Fibroblast of gingiva (primary cell): ENCODE results near the gene C1QTNF1.
"Not testable (repeated sequence)": the region's sequence is repeated elsewhere in the genome, so short reads cannot be mapped to it uniquely, and the experiment has no call there.

Experiments used
- DNase-seq: peaks from one replicate; pipeline ENCODE4 v3.0.0-alpha.2; 2011; ENCODE audit warnings: low read depth

The C1QTNF1 gene

DNA sequence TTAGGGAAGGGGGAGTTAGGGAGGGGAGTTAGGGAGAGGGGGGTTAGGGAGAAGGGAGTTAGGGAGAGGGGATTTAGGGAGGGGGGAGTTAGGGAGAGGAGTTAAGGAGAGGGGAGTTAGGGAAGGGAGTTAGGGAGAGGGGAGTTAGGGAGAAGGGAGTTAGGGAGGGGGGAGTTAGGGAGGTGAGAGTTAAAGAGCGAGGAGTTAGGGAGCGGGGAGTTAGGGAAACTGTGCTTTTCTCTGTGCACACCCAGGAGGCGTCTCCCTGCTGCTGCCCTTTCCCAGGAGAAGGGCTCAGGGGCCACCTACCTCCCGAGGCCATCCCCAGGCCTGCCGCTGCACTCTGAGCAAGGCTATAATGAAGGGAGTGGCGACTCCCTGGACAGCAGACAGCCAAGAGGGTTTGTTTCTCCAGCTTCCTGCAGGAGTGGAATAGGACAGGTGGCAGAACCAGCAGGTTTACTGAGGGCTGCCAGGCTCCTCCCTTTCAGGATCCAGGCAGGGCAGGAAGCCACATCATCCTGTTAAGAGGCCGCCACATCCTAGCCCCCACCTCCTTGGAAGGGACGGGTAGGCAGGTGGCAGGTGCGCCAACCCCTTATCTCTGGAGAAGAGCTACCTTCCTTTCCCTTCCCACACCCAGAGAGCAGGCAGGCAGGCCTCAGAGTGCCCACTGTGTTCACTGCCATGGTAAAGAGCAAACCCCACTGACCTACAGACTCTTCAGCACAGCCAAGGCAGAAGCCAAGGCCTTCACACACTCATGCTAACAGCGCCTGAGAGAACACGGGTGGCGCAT is 18.7 kb upstream of the C1QTNF1 start:
- no peak for DNase-seq

DNA sequence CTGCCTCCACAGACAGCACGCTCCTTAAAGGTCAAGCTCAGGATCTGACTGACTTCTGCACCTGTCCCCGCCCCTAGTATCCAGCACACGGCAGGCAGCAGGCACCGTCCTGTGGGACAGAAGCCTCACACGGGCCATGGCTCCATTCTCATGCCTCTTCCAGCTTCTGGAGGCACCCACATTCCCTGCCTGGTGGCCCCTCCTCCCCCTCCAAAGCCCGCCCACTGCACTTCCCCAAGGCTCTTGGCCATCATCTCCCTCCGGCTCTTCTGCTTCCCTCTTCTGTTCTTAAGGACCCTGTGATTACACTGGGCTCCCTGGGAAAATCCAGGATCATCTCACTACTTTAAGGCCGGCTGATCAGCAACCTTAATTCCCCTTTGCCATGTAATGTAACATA is 17.9 kb upstream of the C1QTNF1 start:
- no peak for DNase-seq

DNA sequence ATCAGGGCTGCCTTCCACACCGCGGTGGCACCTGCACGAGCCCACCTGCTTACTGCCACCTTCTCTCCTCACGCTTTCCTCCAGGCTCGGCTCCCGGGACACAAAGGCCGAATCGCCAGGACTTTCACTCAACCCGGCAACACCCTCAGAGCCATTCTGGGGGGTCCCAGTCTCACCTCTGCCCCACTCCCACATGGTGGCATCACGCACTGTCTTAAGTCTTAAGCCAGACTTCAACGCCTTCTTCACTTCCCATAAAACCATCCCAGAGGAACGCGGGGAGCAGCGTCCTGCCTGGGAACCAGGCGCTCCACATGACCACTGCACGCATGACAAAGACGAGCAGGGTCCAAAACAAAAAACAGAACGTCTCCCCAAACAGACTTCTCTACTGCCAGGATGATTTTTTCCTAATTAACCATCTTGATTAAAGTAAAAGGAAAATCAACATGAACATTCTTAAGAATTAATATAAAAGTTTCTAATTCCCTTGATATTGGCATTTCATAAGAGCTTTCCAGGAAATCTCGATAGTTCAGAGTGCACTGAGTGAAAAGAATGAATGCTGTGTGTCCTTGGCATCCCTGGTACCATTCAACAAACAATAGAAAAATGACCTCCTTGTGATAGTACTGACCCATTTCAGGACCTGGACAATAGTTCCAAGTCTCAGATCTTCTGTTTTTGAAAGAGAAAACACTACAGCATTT is 17.0 kb upstream of the C1QTNF1 start:
- DNase-seq: no peak

DNA sequence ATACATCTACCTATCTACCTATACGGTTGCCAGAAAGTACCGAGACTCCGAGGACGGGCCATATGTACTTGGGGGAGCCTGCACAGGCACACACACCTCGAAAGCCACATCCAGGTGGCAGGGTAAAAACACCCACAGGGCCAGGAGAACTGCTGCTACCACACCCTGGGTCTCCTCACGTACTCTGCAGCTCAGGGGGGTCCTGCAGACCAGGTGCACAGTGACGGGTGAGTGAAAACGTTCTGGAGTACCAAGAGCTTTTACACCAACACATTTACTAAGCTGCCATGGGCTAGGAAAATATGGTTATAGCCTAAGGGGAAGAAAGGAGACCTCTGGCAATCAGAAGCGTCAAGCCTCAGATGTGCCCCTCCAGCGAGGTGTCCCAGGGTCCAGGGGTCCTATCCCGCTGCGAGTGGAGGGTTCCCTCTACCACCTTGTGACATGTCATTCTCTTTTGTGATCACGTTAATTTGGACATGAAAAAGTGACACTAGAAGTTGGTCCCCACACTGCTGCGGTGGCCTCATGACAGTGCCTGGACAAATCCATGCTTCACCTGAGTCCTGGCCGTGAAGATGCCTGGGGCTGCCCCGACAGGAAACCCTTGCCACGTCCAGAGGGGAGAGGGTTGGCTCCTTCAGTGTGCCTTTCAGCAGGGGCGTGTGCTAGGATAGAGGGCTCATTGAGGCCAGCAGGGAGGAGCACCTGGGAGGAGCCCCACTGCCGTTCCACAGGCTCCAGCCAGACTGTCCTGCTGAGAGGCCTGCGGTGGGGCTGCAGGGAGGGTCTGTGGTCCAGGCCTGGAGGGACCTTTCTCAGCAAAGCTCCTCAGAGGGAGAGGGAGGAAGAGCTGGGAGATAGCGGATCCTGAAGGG is 16.2 kb upstream of the C1QTNF1 start:
- DNase-seq: no peak

DNA sequence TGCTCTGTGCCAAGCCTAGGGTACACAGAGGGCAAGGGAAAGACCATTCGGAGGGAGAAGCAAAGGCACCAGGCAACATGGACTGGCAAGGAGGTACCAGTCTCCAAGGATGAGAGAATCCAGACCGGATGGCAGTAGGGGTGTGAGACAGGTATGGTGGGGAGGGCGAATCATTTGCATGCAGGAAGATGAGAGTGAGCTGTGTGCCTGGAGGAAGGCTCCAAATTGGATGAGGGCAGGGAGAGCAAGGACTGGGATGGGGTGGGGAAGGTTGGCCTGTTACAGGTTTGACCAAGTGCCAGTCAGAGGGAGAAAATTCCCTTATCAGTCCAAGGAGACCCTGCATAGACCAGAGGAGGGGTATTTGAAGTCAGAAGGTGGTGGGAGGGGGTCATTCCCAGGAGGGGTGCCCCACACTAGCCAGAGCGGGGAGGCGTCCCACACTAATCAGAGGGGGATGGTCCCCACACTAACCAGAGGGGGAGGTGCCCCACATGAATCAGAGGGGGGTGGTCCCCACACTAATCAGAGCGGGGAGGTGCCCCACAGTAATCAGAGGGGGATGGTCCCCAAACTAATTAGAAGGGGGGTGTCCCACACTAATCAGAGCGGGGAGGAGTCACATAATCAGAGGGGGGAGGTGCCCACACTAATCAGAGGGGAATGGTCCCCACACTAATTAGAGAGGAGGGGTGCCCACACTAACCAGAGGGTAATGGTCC is 15.1 kb upstream of the C1QTNF1 start:
- no peak for DNase-seq

DNA sequence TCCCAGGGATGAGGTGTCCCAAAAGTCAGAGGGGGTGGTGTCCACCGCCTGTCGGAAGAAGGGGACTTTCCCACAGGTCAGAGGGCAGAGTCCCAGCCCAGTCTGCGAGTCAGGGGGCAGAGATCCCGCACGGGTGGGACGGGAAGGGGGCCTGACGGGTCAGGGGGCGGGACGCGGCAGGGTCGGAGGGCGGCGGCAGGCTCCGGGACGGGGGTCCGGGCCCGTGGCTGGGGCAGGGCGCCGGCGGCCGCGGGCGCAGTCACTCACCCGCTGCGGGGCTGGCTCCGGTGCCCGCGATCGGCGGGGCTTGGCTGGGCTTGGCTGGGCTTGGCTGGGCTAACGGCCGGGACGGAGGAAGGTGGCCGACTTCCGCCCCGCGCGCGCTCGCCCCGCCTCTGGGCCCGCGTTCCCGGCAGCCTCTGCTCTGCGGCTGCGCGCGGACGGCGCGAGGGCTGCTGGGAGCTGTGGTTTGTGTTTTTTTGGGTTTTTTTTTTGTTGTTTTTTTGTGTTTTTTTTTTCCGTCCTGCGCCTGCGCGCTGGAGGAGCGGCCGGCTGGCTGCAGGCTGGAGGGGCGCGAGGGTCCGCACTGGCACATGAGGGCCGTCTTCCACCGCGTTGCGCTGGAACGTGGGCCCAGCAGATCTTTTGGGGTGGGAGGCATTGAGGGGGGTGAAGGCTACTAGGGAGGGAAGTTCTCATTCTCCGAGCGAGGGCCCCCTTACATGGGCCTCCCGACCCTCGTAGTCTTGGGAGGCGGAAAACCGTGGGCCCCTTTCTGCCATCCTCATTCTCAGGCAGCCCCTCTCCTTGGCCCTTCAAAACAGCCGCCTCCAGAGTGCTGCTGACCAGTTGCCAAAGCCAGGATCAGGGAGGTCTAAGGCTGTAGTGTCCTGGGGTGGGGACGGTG is 14.3 kb upstream of the C1QTNF1 start, which contains the start of gene CANT1:
Gene CANT1 (minus strand): TSS at position 368 of the 907 bp plus-strand sequence. CDS start 12,142 bp downstream, outside the sequence.
- peak; percentile 84 for DNase-seq

DNA sequence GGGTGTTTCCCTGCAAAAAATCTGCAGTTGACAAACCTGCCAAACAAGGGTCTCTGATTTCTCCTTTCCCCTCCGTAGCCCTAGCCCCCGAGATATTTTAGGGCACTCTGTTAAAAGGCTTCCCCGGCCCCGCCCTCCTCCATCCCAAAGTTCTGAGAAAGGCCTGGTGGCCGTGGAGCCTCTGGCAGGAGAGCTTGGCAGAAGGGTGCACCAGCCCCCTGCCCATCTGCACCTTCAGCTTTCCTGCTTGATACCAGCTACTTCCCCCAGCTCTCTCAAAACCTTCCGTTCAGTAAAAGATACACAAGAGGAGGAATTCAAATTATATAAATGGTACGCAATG is 13.7 kb upstream of the C1QTNF1 start:
- DNase-seq: no peak

DNA sequence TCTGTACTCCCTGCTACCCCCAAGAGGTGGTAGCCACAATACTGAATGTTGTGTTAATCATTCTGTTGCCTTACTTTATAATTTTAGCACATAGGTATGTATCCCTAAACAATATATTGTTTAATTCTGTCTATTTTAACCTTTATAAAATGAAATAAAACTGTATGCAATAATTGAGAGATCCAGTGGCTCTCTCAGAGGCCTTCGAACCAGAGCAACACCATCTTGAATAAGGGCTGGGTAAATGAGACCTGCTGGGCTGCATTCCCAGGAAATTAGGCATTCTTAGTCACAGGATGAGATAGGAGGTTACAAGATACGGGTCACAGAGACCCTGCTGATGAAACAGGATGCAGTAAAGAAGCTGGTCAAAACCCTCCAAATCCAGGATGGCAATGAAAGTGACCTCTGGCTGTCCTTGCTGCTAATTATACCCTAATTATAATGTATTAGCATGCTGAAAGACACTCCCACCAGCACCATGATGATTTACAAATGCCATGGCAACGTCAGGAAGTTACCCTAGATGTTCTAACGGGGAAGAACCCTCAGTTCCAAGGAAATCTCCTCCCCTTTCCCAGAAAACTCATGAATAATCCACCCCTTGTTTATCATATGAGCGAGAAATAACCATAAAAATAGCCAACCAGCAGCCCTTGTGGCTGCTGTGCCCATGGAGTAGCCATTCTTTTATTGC is 12.4 kb upstream of the C1QTNF1 start:
- DNase-seq: peak; percentile 31

DNA sequence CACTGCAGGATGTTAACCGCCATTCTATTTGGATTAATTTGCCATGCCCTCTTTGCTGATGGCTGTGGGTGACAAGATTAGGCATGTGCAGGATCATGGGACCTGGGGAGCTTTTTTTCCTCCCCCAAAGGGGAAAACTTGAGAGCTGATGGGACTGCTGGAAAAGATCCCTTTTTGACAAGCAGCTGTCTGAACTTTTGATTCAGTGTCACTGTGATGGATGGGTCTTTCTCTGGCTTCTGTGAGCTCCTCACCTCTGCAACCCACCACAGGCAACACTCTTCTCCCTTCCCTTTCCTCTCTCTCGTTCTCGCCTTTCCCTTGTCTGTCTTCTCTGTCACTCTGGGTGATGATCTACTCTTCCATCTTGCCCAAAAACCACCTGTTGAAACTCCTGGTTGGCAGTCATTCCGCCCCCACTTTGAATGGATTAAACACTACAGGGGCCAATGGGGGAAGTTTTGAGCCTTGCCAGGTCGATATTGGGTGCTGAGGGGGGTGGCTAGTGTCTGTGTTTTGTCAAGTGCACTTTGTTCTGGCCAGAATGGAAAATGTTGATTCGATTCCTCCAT is 11.3 kb upstream of the C1QTNF1 start:
- DNase-seq: no peak

DNA sequence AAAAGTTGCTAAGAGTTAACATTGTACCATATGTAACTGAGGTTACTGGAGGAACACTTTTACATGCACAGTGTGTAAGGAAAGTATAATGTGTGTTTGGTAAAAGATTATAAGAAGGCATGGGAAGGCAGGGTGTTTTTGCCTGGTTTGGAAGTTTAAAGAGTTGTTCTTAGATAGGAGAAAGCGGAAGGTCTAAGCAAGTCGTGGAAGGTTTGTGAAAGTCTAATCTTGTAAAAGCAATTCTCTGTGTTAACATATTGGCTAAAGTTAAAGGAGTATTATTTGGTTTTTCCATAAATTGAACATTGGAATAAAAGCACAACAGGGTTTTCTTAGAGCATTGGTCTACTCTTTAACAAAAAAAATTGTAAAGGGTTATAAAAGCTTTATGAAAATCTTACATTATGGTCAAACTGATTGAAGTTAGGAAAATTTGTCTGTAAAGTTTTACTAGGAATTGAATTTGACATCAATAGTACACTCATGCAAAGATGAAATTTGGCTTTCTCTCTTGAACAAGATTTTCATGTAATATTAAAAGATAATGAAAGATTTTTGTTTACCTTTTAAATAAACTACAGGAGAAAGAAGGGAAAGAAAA is 9.7 kb upstream of the C1QTNF1 start:
- DNase-seq: no peak

DNA sequence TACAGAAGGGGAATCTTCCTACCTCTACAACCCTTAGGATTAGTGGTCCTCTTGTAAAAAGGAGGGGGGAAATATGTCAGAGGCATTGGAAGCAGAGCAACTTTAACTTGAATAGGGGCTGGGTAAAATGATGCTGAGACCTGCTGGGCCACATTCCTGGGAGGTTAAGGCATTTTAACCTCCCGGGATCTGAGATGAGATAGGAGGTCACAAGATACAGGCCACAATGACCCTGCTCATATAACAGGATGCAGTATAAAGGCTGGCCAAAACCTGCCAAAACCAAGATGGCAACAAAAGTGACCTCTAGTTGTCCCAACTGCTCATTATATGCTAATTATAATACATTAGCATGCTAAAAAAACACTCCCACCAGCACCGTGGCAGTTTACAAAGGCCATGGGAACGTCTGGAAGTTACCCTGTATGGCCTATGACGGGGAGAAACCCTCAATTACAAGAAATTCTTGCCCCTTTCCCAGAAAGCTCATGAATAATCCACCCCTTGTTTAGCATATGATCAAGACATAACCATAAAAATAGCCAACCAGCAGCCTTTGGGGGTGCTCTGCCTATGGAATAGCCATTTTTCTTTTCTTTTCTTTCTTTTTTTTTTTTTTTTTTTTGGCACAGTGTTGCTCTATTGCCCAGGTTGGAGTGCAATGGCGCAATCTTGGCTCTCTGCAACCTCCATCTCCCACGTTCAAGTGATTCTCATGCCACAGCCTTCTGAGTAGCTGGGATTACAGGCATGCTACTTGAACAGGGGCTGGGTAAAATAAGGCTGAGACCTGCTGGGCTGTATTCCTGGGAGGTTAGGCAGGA is 6.2 kb upstream of the C1QTNF1 start:
- no peak for DNase-seq

DNA sequence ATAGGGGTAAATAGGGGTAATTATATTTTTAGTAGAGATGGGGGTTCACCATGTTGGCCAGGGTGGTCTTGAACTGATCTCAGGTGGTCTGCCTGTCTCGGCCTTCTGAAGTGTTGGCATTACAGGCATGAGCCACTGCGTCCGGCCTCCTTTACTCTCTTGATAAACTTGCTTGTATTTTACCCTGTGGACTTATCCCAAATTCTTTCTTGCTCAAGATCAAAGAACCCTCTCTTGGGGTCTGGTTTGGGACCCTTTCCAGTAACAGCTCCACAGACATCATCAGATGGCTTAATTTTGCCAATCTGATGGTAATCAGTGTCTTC is 5.6 kb upstream of the C1QTNF1 start:
- DNase-seq: no peak

DNA sequence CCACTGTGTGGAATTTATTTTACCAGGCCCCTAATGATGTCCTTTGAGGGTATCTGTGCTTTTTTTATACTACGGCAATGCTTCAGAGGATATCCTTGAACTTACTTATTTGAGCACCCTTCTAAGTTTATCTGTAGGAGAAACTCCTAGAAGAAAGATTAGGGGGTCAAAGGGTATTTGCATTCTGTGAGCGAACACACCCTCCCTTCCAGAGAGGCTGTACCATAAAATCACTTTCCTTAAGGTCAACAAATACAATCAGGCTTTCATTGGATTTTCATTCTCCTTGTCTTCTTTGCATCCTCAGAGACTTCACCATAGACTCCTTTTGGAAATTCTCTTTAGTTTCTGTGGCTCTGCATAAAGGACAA is 4.7 kb upstream of the C1QTNF1 start:
- no peak for DNase-seq

DNA sequence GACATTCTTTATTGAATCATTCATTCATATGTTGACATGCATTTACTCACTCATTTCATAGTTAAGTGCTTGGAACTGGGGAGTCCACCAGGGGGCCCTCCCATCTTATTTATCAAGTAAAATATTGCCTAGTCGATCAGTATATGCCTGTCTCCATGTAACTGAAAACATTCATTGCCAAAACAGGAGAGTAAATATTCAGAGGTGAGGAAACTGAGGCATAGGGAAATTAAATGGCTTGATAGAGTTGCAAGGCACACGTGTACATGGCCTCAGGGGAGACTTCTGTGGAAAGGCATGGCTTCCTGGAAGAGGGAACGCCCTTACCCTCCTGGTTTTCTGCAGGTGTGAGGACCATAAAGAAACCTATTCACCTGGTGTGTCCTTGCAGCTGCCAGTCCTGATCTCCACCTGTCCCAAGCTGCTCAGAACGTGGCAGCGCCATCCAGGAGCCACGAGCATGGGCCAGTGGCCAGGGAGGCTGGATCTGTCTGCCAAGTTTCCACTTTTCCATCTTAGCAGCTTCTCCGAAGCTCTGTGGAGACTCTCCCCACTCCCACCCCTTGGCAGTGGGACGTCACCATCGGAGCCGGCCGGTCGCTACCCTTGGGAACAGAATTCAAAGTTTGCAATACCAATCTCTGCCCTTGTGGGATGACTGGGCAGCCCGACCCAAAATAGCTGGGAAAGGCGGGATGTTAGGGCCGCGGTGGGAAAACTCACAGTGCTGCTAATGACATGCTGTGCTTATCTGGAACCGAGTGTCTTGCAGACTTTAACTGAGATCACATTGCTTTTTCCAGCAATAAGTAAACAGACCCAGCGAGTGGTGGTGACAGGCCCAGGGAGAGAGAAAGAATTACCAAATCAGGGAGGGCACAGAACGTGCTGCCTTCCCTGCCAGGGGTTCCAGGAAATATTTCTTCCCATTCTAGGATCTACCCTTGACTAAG is 4.1 kb upstream of the C1QTNF1 start:
- peak; percentile 79 for DNase-seq

DNA sequence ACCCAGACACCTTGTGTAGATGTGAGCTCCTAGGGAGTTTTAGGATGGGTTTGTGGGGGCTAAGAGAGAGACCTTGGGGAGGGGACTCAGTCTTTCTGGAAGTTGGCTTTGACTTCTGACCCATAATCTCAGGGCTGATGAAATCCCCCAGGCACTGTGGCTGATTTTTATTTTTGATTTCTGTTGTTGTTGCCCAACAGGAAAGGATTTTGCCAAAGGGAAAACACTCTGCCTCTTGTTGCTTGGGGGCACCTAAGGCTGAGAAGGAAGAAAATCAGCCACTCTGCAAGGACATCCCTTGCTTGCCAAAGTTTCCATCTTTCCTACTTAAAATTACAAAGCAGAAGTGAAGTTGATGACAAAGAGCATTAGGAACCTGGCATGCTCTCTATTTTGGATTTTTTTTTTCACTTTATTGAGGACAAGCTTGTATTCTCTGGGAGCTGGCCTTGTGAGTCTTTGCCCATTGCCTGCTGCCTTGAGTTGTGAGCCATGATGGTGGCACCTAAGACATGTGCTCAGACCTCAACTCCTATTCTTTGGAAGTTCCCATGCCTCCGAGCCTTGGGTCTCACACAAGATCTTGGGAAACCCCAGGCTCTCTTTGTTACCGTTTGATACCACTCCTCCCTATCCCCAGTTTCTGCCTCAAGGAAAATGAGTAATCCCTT is 3.2 kb upstream of the C1QTNF1 start:
- DNase-seq: peak; percentile 80

DNA sequence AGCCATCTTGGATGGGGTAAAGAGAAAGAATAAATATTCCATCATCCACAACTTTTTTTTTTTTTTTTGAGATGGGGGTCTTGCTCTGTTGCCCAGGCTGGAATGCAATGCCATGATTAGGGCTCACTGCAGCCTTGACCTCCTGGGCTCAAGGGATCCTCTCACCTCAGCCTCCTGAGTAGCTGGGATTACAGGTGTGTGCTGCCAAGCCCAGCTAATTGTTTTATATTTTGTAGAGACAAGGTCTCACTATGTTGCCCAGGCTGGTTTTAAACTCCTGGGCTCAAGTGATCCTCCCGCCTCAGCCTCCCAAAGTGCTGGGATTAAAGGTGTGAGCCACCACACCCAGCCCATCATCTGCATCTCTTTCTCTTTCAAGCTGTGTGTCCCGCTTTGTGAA is 2.0 kb upstream of the C1QTNF1 start:
- not testable (repeated sequence) for DNase-seq

DNA sequence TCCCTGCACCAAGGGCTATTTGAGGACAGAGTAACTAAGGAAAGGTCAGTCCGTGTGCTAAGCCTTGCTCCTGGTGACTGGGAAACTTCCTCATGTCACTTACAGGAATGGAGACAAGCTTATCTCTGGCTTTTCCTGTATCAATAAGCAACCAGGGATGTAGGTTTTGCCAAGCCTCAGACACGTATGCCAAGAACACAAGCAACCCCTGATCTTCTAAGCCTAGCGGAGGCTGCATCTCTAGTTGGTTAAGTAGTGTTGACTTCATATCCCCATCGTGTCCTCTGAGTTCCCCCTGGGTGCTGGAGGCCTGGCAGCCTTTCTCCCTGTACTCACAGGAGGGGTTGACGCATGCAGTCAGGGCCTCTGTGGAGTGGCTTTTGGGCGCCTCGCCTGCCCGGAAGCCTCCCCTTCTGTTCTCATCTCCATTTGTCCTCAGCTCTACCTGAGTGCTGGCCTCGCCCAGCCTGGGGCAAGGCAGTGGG is 1.4 kb upstream of the C1QTNF1 start:
- DNase-seq: no peak
